T-helper 1 cell (primary cell): Measurements from ENCODE around the gene ACTN2.

ENCODE experiments used
- DNase-seq, 5 donors: peaks; one replicate each; pipeline ENCODE4 v3.0.0-alpha.2; 2012 to 2020

Gene ACTN2

DNA sequence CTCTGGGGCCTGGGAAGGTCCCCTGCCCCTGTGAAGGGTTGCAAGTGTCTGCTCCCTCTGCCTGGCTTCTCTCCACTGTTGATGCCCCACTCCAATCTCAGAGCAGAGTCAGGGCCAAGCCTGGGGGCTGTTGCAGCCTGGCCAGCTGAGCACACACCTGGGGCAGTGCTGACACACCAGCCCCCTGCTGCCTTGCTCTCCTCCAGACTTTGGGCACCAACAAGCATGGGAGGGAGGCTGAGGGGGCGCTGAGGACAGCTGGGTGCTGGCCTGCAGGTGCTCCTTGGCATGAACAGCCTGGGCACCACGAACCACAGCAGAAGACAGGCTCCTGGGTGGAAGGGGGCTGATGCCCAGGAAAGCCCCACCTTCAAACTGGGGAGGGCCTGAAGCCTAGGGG is 99.2 kb downstream of the ACTN2 start:
- DNase-seq, result no peak

- no peak for DNase-seq
Measured at GRCh38 chr1:236786453-236786852, 100.2 kb downstream of the ACTN2 start.

DNA sequence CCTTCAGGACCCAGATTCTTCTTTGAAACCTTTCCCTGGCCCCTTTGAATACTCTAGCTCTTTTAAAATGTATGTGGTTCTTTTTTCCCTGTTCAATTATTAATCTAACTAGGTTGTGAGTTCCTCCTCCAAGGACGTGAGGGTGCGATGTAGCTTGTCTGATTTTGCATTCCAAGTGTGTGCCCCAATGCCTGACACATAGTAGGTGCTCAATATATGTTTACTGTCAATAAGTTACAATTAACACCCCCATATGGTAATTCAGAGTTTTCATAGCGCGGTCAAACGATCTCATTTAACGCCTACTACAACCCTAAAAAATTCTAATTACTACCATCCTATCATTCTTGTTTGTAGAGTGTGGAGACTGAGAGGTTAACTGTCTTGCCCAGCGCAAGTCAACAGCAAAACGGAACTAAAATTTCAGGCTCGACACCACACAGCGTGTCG is 108.3 kb downstream of the ACTN2 start:
- DNase-seq, result no peak

- peak; percentile 88 to 98 (median 92) for DNase-seq
Measured at GRCh38 chr1:236795035-236795756, 108.9 kb downstream of the ACTN2 start, which contains the start of gene MTR. Gene MTR, plus strand, starts transcription at chr1:236795292. Its CDS starts 412 bp downstream, at chr1:236795704.

- DNase-seq, result peak in 1 of 5 donors; percentile 49
Measured at GRCh38 chr1:236795757-236796667, 109.7 kb downstream of the ACTN2 start.

DNA sequence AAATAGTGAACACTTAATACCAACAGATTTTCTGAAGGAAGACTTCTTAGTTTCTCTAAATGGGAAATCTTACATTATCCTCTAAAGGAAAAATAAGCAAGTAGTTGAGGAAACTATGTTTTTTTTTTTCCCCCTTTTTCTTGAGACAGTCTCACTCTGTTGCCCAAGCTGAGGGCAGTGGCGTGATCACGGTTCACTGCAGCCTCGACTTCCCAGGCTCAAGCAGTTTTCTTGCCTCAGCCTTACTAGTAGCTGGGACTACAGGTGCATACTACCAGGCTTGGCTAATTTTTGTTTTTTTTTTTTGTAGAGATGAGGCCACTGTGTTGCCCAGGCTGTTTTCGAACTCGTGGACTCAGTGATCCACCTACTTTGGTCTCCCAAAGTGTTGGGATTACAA is 112.7 kb downstream of the ACTN2 start:
- DNase-seq, result no peak

GRCh38 chr1:236800002-236800620 is 113.8 kb downstream of the ACTN2 start:
- DNase-seq, result peak in 1 of 5 donors; percentile 28

- DNase-seq, result no peak
Measured at GRCh38 chr1:236800623-236801022, 114.3 kb downstream of the ACTN2 start.

DNA sequence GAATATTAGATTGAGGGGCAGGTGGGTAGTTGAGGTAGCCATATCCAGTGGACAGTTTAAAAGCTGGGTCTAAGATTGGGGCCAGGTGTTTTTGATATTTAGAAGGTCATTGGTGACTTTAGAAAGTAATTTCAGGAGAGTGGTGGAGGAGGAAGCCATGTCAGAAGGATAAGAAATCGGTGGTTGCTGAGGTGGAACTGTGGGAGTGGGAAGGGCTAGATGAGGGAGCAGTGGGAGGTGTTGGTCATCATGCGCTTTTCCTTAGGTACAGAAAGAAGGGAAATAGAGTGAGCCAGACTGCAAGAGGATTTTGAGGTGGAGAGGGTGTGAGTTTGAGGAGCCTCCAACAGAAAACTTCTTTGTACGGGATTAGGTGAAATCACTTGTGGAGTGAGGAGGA is 116.0 kb downstream of the ACTN2 start:
- DNase-seq, result no peak

- no peak for DNase-seq
Measured at GRCh38 chr1:236806634-236807033, 120.3 kb downstream of the ACTN2 start.

- DNase-seq, result no peak
Measured at GRCh38 chr1:236808005-236808404, 121.7 kb downstream of the ACTN2 start.

DNA sequence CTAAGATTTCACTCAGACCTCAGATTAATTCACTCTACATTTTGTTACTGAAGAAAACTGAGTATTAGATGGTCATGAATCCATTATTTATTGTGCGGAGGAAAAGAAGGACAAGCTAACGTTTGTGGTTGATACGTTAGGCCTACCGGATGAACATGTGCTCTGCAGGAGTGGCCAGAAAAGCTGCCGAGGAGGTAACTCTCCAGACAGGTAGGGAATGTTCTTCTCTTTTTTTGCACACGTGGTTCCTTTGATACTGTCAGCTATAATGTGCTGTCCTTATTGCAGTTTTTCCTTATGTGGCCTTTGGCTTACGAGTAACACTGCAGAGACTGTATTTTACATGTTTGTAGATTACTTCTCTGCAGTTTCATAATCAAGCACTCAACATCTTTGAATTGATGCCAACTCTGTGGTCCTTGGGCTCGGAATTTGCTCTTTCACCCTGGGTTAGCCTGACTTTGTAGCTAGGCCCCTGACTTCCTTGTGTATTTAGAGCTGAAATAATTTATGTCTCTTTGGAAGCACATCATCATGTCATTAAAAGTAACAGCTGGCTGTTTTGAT is 122.3 kb downstream of the ACTN2 start:
- no peak for DNase-seq

DNA sequence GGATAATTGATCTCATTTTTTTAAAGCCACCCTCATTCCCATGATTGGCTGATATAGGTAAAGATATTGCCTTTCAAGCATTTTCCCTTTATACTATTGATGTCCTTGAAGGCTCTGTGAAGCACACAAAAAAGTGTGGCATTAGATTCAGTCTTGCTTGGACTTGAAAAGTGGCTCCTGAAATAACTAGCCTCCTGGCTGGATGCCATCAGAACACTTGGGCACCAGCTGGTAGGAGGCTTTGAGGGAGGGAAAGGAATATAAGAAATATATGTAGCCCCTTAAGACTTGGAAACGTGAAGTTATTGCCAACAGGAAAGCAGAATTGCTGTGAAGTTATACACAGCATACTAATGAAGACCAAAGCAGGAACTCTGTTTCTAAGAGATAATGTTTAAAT is 122.8 kb downstream of the ACTN2 start:
- no peak for DNase-seq

- no peak for DNase-seq
Measured at GRCh38 chr1:236810018-236810417, 123.7 kb downstream of the ACTN2 start.

DNA sequence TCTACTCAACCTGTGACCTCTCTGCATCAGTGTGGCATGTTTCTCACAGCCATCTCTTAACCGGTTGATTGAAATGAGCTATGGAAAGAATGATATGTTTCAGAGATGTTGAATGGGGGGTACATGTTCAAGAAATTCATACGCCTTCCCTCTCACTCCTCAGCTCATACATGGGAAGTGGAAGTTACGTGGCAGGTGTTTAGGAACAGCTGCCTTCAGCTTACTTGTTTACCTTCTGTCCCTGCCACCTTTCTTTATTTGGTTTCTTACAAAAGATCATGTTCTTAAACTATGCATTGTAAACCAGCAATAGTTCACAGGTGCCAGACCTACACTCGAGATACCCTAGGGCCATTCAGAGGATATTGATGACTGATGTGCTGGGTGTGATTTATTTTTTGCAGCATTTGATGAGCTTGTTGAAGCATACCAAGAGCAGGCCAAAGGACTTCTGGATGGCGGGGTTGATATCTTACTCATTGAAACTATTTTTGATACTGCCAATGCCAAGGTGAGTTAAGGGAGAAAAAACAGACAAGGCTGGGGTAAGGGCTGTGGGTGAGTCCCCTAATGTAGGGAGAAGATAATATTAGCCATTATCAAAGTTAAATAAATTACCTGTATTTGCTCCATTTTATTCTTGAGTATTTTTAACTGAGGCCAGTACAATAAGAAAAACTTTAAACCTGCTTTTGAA is 126.2 kb downstream of the ACTN2 start:
- no peak for DNase-seq
